CD4-positive, alpha-beta T cell treated with Interleukin-10 for 1 hour (primary cell): ENCODE results near the gene B9D2.
"Not testable (repeated sequence)": the region's sequence is repeated elsewhere in the genome, so short reads cannot be mapped to it uniquely, and the experiment has no call there.

Experiments
- DNase-seq: peaks from one replicate; pipeline ENCODE4 v3.0.0-alpha.2; 2020

B9D2 gene

DNA sequence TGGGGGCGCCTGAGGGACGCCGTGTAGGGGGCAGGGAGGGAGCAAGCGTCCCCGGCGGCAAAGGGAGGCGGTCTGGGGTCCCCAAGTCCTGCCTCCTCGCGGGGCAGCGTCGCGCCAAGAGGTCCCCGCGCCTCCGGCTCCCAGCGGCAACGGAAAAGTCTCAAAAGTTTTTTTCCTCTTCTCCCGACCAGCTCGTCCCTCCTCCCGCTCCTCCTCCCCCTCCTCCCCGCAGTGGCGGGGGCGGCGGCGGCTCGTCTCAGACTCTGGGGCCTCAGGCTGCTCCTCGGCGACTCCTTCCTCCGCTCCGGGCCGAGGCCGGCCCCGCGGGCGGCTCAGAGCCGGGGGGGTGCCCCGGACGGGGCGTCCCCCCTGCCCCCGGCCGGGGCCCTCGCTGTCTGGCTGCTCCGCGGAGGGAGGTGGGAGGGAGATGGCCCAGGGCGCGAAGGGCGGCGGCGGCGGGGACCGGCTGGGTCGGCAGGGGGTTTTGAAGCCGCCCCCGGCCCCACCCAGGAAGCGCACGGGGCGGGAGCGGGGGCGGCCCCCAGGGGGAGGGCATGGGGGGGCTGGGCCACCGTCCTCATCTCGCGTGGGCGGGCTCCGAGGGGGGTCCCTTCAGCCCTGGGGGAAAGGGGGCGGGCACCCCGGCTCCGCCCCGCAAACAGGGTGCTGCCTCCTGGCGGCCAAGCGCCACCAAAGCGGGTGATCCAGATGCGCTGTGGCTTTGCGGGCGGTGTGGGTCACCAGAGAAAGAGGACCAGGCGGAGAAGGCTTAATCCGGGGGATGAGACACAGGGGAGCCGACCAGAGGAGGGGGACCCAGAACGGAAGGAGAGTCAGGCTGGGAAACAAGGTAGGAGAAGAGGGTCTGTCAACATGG lies 10.2 kb downstream of the B9D2 start, which contains the start of gene TGFB1:
Gene TGFB1 (minus strand): TSS at position 457 of the 877 bp plus-strand sequence. CDS start 878 bp downstream, outside the sequence.
- peak; percentile 96 for DNase-seq

DNA sequence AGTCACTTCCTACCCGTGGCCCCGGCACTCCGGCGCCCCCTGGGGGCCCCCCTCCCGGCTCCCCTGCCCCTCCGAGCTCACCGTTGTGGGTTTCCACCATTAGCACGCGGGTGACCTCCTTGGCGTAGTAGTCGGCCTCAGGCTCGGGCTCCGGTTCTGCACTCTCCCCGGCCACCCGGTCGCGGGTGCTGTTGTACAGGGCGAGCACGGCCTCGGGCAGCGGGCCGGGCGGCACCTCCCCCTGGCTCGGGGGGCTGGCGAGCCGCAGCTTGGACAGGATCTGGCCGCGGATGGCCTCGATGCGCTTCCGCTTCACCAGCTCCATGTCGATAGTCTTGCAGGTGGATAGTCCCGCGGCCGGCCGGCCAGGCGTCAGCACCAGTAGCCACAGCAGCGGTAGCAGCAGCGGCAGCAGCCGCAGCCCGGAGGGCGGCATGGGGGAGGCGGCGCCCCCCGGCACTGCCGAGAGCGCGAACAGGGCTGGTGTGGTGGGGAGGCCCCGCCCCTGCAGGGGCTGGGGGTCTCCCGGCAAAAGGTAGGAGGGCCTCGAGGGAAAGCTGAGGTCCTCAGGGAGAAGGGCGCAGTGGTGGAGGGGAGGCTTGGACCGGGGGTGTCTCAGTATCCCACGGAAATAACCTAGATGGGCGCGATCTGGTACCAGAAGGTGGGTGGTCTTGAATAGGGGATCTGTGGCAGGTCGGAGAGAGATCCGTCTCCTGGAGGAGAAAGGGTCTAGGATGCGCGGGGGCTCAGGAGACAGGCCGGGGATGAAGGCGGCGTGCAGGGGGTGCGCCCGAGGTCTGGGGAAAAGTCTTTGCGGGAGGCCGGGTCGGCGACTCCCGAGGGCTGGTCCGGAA lies 11.1 kb downstream of the B9D2 start:
- peak; percentile 81 for DNase-seq

DNA sequence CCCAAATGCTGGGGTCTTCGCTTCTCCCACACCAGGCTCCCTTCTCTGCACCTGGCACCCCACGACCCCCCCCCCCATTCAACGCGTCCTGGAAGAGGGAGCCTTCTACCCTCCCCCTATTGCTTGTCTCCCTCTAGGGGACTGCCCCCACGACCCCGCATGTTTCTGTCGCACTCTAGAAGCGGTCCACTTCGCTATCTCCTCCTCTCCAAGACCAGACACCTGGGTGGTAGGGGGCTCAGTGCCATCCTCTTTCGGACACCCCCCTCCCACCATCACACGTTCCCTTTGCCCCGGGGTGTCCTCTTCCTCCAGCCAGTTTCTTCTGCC lies 11.7 kb downstream of the B9D2 start:
- no peak for DNase-seq

DNA sequence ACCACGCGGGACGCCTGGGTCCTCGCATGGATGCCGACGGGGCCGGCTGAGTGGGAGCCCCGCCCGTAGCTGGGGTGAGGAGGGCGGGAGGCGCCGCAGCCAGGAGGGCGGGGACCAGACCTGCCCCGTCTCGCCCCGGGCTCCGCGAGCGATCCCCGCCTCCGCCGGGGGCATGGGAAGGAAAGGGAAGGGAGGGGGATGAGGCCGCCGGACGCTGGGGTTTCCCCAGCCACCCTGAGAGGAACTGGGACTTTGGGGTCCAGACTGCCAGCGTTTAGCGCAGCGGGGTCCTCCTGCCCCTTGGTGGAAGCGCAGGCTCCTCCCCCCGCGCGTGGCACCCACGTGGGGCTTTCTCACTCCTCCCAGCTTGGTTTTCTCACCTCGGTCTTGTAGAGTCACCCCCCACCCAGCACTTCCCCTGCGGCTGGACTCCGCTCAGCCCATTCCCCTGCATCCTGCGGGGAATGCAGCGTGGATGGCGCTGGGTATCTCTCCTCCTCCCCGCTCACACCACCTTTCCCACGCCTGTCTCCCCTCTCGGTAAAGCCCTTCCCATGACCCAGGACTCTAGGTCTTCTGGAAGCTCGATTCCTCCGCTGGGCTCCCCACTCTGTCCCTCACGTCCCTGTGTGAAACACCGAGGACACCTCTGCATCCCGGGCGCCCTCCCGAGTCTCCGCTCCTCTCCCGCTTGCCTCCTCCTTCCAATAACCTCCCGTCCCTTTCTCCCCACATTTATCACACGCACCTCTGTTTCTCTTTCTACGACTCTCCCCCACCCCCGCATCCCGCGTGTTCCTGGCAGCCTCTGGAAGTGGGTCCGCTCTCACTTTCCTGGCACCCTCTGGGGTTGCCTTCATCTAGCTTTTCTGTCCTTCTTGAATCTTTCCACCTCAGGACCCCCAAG lies 12.4 kb downstream of the B9D2 start:
- DNase-seq = peak; percentile 89

DNA sequence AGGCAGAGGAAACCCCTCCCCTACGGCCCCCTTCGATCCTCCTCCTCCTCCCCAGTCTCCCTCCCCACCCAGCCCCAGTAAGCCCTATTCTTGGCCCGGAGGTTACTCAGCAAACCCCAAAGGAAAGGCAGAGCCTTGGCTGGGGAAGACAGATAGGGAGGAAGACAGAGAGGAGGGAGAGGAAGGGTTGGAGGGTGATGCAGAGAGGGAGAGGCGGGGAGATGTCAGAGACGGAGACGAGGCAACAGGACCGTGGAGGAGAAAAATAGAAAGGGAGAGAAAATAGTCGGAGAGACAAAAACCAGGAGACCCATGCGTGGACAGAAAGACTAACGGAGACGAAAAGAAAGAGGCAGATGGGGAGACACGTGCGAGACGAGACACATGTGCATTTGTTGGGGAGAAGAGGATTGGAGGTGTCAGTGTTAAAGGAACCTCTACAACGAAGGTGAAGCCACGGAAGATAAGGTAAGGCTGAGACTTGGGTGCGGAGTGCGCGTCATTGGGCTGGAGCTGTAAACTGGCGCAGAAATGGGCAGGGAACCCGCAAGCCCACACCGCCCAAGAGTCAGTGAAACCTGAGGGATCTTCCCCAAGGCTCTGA lies 13.1 kb downstream of the B9D2 start:
- DNase-seq = peak; percentile 28

DNA sequence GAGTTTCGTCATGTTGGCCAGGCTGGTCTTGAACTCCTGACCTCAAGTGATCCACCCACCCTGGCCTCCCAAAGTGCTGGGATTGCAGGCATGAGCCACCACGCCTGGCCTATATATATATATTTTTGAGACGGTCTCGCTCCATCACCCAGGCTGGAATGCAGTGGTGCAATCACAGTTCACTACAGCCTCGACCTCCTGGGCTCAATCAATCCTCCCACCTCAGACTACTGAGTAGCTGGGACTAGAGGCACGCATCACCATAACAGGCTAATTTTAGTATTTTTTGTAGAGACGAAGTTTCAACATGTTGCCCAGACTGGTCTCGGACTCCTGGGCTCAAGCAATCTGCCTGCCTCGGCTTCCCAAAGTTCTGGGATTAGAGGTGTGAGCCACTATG lies 17.0 kb downstream of the B9D2 start:
- DNase-seq = not testable (repeated sequence)

DNA sequence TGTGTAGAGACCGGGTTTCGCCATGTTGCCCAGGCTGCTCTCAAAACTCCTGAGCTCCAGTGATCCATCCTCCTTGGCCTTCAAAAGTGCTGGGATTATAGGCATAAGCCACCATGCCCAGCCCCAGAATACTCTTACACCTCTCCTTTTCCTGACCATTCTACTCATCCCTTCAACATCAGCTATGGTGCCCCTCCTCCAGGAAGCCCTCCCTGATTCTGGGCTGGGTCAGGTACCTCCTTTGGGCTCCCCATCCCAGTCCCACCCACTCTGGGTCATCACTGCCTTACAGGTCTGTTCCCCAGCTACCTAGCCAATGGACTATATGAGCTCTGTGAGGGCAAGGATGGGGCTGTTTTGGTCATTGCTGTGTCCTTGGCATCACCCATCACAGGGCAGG lies 19.8 kb downstream of the B9D2 start:
- no peak for DNase-seq

DNA sequence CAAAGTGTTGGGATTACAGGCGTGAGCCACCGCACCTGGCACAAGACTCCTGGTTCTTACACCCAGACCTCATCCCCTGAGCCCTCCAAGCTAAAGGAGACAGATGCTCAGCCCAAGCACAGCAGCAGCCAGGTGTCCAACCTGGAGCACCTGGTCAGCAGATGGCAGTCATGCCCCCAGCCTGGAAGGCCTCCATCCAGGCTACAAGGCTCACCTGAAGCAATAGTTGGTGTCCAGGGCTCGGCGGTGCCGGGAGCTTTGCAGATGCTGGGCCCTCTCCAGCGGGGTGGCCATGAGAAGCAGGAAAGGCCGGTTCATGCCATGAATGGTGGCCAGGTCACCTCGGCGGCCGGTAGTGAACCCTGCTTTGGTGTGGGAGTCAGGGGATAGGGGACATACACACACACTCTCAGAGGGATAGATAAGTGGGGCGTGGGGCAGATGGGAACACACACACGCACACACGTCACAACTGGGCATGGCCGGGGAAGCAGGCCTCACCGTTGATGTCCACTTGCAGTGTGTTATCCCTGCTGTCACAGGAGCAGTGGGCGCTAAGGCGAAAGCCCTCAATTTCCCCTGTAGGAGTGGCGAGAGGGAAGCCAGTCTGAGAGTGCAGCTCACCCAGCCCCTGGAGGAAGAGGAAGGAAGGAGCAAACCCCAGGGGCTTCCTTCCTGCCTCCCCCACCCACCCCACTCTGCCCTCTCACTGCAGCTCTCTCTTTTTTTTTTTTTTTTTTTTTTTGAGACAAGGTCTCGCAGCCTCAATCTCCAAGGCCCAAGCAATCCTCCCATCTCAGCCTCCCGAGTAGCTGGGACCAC lies 22.1 kb downstream of the B9D2 start:
- DNase-seq = peak; percentile 36

DNA sequence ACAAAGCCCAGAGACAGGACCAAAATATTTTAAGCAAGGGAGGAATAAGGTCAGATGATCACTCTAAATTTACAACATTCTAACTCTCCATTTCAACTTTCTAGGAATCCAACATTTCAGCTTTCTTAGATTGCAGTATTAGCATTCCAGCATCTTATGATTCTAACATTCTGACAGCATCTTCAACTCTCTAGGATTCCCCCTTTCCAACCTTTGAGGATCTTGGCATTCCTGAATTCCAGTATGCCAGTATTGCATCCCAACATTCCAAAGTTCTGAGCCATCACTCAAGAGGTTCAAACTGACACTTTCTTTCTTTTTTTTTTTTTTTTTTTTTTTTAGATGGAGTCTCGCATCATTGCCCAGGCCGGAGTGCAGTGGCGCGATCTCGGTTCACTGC lies 24.0 kb downstream of the B9D2 start:
- DNase-seq = no peak

DNA sequence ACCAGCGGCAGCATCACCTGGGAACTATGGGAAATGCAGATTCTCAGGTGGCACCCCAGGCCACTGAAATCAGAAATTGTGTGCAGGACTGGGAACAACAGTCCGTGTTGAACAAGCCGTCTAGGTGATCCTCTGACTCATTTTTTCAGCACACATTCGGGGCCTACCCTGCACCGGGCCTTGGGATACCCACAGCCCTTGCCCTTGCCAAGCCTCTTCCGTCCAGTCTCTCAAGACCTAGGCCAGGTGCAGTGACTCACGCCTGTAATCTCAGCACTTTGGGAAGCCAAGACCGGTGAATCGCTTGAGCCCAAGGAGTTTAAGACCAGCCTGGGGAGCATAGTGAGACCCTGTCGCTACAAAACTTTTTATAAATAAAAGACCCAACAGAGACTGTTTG lies 28.5 kb downstream of the B9D2 start:
- no peak for DNase-seq

DNA sequence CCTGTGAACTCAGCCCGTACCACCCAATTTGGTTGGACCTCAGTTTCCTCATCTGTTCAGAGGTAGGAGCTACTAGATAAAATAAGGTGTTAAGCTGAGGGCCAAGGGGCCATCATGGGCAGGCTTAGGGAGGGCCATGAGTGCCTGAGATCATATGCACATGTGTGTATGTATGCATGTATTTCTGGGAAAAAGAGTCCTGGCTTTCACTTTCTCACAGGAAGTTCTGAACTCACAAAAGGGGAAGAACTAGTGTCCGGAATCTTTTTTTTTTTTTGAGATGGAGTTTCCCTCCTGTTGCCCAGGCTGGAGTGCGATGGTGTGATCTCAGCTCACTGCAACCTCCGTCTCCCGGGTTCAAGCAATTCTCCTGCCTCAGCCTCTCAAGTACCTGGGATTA lies 29.2 kb downstream of the B9D2 start:
- DNase-seq = no peak

DNA sequence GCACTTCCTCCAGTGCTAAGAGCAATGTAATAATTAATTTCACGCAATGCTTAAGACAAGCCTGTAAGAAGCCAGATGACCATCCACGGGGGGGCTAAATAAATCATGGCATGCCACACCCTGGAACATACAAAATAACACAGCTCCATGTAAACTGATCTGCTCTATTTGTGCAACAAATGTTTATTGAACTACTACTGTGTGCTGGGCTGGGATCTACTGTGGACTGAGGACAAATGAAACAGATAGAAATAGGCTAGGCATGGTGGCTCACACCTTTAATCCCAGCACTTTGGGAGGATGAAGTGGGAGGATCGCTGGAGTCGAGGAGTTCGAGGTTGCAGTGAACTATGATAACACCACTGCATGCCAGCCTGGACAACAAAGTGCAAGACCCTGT lies 31.5 kb downstream of the B9D2 start:
- no peak for DNase-seq

DNA sequence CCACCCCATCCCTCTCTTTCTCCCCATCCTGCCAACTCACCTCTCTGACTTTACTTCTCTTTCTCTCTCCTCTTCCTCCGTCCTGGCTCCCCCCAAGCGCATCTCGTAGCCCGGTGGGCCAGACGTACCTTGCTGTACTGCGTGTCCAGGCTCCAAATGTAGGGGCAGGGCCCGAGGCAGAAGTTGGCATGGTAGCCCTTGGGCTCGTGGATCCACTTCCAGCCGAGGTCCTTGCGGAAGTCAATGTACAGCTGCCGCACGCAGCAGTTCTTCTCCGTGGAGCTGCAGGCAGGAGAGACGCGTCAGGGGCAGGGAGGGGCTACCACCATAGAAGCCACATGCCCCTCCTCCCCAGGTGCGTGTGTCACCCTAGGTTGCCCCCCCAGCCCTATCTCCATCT lies 31.9 kb downstream of the B9D2 start:
- no peak for DNase-seq

DNA sequence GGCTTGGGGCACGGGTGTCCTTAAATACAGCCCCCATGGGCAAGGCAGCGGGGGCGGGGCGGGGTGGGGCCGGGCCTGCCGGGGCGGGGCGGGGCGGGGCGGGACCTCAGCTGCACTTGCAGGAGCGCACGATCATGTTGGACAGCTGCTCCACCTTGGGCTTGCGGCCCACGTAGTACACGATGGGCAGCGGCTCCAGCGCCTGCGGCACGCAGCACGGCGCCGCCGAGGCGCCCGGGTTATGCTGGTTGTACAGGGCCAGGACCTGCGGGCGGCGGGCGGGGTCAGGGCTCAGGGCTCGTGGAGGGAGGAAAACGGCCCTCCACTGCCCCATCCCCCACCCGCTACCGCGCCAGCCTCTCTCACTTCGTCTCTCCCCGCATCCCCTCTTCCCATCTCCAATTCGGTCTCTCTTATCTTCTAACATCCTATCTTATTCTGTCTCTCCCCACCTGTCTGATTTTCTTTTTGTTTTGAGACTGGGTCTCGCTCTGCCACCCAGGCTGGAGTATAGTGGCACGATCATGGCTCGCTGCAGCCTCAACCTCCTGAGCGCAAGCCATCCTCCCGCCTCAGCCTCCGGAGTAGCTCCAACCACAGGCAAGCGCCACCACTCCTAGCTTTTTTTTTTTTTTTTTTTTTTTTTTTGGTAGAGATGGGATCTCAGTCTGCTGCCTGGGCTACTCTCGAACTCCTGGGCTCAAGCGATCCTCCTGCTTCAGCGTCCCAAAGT lies 32.8 kb downstream of the B9D2 start:
- no peak for DNase-seq

DNA sequence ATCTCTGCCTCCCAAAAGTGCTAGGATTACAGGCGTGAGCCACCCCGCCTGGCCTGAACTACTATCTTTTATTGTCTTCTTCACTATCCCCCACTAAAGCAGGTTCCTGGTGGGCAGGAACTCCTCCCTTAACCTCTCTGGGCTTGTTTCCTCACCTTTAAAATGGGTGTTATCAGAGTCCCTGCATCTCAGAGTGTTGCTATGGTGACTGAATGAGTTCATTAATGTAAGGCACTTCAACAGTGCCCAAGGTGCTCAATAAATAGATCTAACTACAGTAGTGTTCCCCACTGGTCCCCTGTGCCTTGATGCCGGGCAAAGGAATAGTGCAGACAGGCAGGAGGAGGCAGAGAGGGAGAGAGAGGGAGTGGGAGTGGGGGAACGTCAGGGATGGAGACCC lies 33.5 kb downstream of the B9D2 start:
- DNase-seq = peak; percentile 44

DNA sequence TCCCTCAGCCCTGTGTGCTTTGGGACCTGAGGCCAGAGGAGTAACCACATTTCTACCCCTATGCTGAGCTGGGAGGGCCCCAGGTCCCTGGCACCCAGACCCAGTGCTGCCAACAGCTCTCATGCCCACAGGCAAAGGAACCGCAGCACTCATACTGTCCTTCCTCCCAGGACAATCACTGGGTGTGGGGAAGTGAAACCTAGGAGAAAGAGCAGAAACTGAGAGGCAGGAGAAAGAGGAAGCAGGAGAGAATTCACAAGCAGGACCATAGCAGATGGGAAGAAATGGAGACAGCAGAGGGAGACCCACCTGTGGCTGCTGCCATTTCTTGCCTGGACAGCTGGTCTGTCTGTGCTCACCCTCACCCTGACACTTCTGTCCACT lies 35.1 kb downstream of the B9D2 start:
- peak; percentile 28 for DNase-seq

DNA sequence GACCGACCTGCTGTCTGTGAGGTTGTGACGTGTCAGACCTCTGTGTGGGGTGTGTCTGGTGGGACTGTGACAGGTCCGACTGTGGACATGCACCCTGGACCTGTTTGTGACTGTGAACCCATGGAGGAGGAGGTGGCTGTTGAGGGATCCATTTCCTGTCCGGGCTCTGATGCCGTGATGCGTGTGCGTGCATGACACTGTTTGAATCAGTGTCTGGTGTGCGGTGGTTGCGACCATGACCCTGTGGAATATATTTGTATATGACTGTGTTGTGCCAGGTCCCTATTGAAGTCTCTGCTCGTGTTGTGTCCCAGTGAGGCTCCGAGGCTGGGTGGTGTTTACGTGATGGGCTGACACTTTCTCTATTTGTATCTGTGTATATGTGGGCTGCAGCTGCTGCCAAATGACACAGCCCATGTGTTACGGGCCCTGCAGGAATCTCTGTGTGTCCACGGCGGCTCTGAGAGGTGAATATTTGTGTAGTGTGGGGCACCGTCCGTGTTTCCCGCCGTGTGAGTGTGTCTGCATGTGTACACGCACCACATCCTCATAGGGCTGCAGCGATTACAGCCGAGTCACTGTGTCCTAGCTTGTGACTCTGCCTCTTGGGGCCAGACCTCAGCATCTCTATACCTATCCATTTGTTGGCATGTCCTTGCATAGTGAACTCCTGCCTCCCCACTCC lies 35.6 kb downstream of the B9D2 start:
- no peak for DNase-seq

DNA sequence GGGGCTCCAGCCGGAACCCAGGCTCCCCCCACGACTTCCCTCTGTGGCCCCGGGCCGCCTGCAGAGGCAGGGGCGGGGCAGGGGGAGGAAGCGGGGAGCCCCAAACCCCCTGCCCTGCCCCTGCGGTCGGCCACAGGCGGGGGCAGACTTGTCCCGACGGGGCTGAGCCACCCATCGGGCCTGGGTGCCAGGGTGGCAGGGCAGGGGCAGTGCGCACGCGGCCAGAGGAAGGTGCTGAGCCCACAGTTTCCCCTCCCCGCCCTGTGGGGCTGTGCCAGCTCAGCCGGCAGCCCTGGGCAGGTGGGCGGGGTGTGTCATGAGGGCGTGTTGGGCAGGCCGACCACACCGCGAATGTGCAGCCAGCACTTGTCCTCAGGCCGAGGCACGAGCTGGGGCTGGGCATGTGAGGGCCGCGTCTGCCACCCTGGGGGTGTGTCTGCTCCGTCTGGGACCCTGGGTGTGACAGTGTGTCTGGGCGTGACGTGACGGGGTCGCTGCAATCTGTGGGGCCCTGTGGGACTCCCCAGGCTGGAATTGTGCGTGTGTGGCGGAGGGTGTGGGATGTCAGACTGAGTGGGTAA lies 36.3 kb downstream of the B9D2 start:
- DNase-seq = peak; percentile 89

DNA sequence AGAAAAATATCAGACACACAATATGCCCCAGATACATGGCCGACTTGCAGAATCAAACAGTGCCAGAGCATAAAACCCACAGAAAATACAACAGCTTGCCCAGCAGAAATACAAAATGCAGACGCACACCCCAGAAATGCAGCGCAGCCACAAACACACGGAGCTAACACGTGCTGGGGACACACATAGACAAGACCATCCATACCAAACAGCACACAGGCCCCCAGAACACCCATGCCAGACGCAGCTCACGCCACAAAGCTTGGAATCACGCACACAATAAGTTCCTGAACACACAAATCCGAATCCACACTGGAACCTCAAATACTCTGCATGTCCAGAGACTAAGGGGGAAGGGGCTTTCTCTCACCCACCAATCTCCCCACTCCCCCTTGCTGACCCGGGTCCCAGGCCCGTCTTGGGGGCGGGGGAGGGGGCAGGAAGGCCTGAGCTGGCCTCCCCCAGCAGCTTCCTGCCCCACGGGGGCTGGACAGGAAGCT lies 36.8 kb downstream of the B9D2 start:
- peak; percentile 53 for DNase-seq
